HepG2 (cell line): ENCODE data around the gene IL17RC. TPM values are rescaled to one million over a fixed set of nuclear protein-coding genes. Genes with fewer than 3 reads are reported as not detected.

Experiments
- ATF4 ChIP-seq, 2 experiments: fragments of 450-650 bp in 1 of 2; sonication (generic) in 1 of 2; formaldehyde crosslinking; IDR thresholded peaks; 2 replicates each; pipeline versions ENCODE4 v1.5.0 to v1.8.0; 2020 to 2022; ENCODE audit warnings: mild to moderate bottlenecking in 1 of 2, missing genetic modification reagents in 1 of 2
- ATF5 ChIP-seq: sonication (generic); formaldehyde crosslinking; IDR thresholded peaks from 2 replicates; pipeline ENCODE4 v1.4.0; 2020; ENCODE audit warnings: mild to moderate bottlenecking, low read depth, missing genetic modification reagents
- FLYWCH1 ChIP-seq: sonication (generic); formaldehyde crosslinking; IDR thresholded peaks from 2 replicates; pipeline ENCODE4 v1.8.1; 2023; ENCODE audit warnings: mild to moderate bottlenecking, missing genetic modification reagents
- FOXO1 ChIP-seq: sonication (generic); formaldehyde crosslinking; IDR thresholded peaks from 2 replicates; pipeline ENCODE4 v1.4.0; 2020; ENCODE audit warnings: missing genetic modification reagents
- HDAC6 ChIP-seq: fragments of 200-600 bp; sonication (generic); IDR thresholded peaks from 2 replicates; pipeline ENCODE4 v1.7.0; 2017; ENCODE audit warnings: mild to moderate bottlenecking, antibody characterized with exemption, low read length, low read depth
- HNRNPK ChIP-seq: fragments of 200-400 bp; formaldehyde crosslinking; IDR thresholded peaks from 2 replicates; pipeline ENCODE4 v1.6.1; 2018; ENCODE audit warnings: low read length, low read depth, moderate library complexity, mild to moderate bottlenecking; ENCODE audit not compliant: poor library complexity, severe bottlenecking
- MEIS1 ChIP-seq: sonication (generic); formaldehyde crosslinking; IDR thresholded peaks from 2 replicates; pipeline ENCODE4 v1.9.0; 2021; ENCODE audit warnings: mild to moderate bottlenecking, missing genetic modification reagents, moderate library complexity, borderline replicate concordance
- NBN ChIP-seq: fragments of 450-650 bp; conservative IDR thresholded peaks from 2 replicates; pipeline ENCODE4 v1.6.1; 2017
- NFAT5 ChIP-seq: sonication (generic); formaldehyde crosslinking; IDR thresholded peaks from 2 replicates; pipeline ENCODE4 v1.4.0; 2020; ENCODE audit warnings: missing genetic modification reagents
- PCBP1 ChIP-seq: fragments of 200-400 bp; formaldehyde crosslinking; IDR thresholded peaks from 2 replicates; pipeline ENCODE4 v1.6.1; 2017; ENCODE audit warnings: mild to moderate bottlenecking, low read depth, low read length, borderline replicate concordance
- RNF2 ChIP-seq: fragments of 450-650 bp; conservative IDR thresholded peaks from 2 replicates; pipeline ENCODE4 v1.6.1; 2016; ENCODE audit warnings: low read depth
- SRY ChIP-seq: sonication (generic); formaldehyde crosslinking; IDR thresholded peaks from 2 replicates; pipeline ENCODE4 v1.8.0; 2022; ENCODE audit warnings: mild to moderate bottlenecking, missing genetic modification reagents
- THYN1 ChIP-seq: sonication (generic); formaldehyde crosslinking; IDR thresholded peaks from 2 replicates; pipeline ENCODE4 v1.8.1; 2023; ENCODE audit warnings: low read depth, mild to moderate bottlenecking, moderate library complexity, missing genetic modification reagents, borderline replicate concordance
- ZBTB2 ChIP-seq: sonication (generic); formaldehyde crosslinking; IDR thresholded peaks from 2 replicates; pipeline ENCODE4 v1.8.0; 2022; ENCODE audit warnings: low read depth, missing genetic modification reagents
- ZFX ChIP-seq: sonication (generic); formaldehyde crosslinking; IDR thresholded peaks from 2 replicates; pipeline ENCODE4 v1.4.0; 2020; ENCODE audit warnings: mild to moderate bottlenecking, low read depth, missing genetic modification reagents, moderate library complexity
- ZMYM3 ChIP-seq: sonication (generic); formaldehyde crosslinking; IDR thresholded peaks from 2 replicates; pipeline ENCODE4 v1.5.1; 2020; ENCODE audit warnings: mild to moderate bottlenecking, missing genetic modification reagents
- ZNF235 ChIP-seq: sonication (generic); formaldehyde crosslinking; IDR thresholded peaks from 2 replicates; pipeline ENCODE4 v1.8.1; 2023; ENCODE audit warnings: mild to moderate bottlenecking, missing genetic modification reagents, borderline replicate concordance
- ZNF530 ChIP-seq: sonication (generic); formaldehyde crosslinking; IDR thresholded peaks from 2 replicates; pipeline ENCODE4 v1.5.0; 2020; ENCODE audit warnings: low read depth, mild to moderate bottlenecking, missing genetic modification reagents
- ZNF546 ChIP-seq: sonication (generic); formaldehyde crosslinking; conservative IDR thresholded peaks from 2 replicates; pipeline ENCODE4 v1.8.1; 2023; ENCODE audit warnings: mild to moderate bottlenecking, missing genetic modification reagents
- polyA plus RNA-seq, 8 experiments: library from polyadenylated mRNA; depleted of rRNA in 3 of 8; stranded (reverse) in 7 of 8; unstranded in 1 of 8; fragments of >200 nt; fragmentation: Illumina TruSeq in 4 of 8; extraction: Trizol in 4 of 8; gene quantifications; 2 replicates each; pipeline versions ENCODE4 v1.2.1 to v1.2.3, GENCODE V29; 2011 to 2016; ENCODE audit warnings: low read depth in 4 of 8, missing spikeins in 1 of 8, mixed read lengths in 1 of 8; ENCODE audit not compliant: insufficient read depth in 1 of 8
- total RNA-seq, 5 experiments: library from RNA; depleted of rRNA; stranded (reverse); fragments of >200 nt; fragmentation: Illumina TruSeq; extraction: Trizol; gene quantifications; 2 replicates each; pipeline ENCODE4 v1.2.3, GENCODE V29; 2016; ENCODE audit warnings: low read depth in 1 of 5

The IL17RC gene
- total and polyA plus RNA-seq, 2 of the 13 experiments (the other 11 are each of a cell fraction or from before 2014, with no cell fraction given): 20.7 to 24.0 TPM

- TF ChIP-seq ZMYM3 (CRISPR knock-in tag) (no peak), ZNF530 (CRISPR knock-in tag) (peak; percentile 78; the same call in 1 of the 2 replicates), THYN1 (CRISPR knock-in tag) (no peak), NFAT5 (CRISPR knock-in tag) (0 out of 2 replicates have a peak, but pooled peaks have one; percentile 32), SRY (peak; percentile 40; the same call in 1 of the 2 replicates), NBN (no peak), ATF5 (CRISPR knock-in tag) (no peak), ZNF546 (CRISPR knock-in tag) (peak; percentile 36; the same call in 1 of the 2 replicates), ATF4 (CRISPR knock-in tag; IDR thresholded peaks at IDR 0.05) (peak in 1 of 2 experiments; percentile 45; a peak in 2 of 4 replicates), RNF2 (peak; percentile 68; the same call in 1 of the 2 replicates), MEIS1 (CRISPR knock-in tag) (0 out of 2 replicates have a peak, but pooled peaks have one; percentile 40), FLYWCH1 (CRISPR knock-in tag) (0 out of 2 replicates have a peak, but pooled peaks have one; percentile 73), FOXO1 (CRISPR knock-in tag) (peak; percentile 29; the same call in 1 of the 2 replicates), HNRNPK (peak; percentile 42), HDAC6 (no peak), ZNF235 (CRISPR knock-in tag) (peak; percentile 37; the same call in 1 of the 2 replicates), ZFX (CRISPR knock-in tag) (peak; percentile 72; the same call in 1 of the 2 replicates), PCBP1 (no peak), ZBTB2 (CRISPR knock-in tag) (peak; percentile 46; the same call in 1 of the 2 replicates)
Observed at GRCh38 chr3:9946112-9947024, 29.5 kb downstream of the IL17RC start (continued).
